Renal pelvis (tissue), 12 donors: ENCODE measurements around the gene KRTAP21-1. TPM values are rescaled to one million over a fixed set of nuclear protein-coding genes. Genes with fewer than 3 reads are reported as not detected.
"Not testable (repeated sequence)": the region's sequence is repeated elsewhere in the genome, so short reads cannot be mapped to it uniquely, and the experiment has no call there.

ENCODE experiments used
- DNase-seq: peaks from one replicate; pipeline ENCODE4 v3.0.0-alpha.2; 2013
- long read RNA-seq, 16 experiments: transcript quantifications; one replicate each; lab custom pipeline, GENCODE V29; 2026
- polyA plus RNA-seq, 3 donors: library from polyadenylated mRNA; unstranded; fragments of 120-200 nt; gene quantifications; one replicate each; pipeline ENCODE4 v1.2.1, GENCODE V29; 2013; ENCODE audit not compliant: insufficient read length in 3 of 3

KRTAP21-1 gene
- not detected for polyA plus RNA-seq
- long read RNA-seq, donor 1 = 0 reads
- long read RNA-seq, donor 2 = 0 reads
- long read RNA-seq, donor 3 = 0 reads
- long read RNA-seq, donor 4 = 0 reads
- long read RNA-seq, donor 5 = 0 reads
- long read RNA-seq, donor 6 = 0 reads
- long read RNA-seq, donor 7 = 0 reads
- long read RNA-seq, donor 8 = 0 reads
- long read RNA-seq, donor 9 = 0 reads
- long read RNA-seq, donor 10 = 0 reads
- long read RNA-seq, donor 11 = 0 reads
- long read RNA-seq, donor 12 = 0 reads
- long read RNA-seq, donor 13 = 0 reads
- long read RNA-seq, donor 14 = 0 reads
- long read RNA-seq, donor 15 = 0 reads
- long read RNA-seq, donor 16 = 0 reads

GRCh38 chr21:30755328-30755727, at the start of gene KRTAP21-1:
Gene KRTAP21-1 (minus strand): TSS chr21:30755428. CDS start chr21:30755378, 50 bp downstream.
- not testable (repeated sequence) for DNase-seq

GRCh38 chr21:30800605-30801004, 45.4 kb upstream of the KRTAP21-1 start:
- no peak for DNase-seq

GRCh38 chr21:30793581-30794314, 38.5 kb upstream of the KRTAP21-1 start:
- no peak for DNase-seq

- DNase-seq = no peak
These were observed 24.0 kb upstream of the KRTAP21-1 start for GRCh38 chr21:30779249-30779648.

GRCh38 chr21:30769724-30770431, 14.7 kb upstream of the KRTAP21-1 start:
- DNase-seq = no peak

GRCh38 chr21:30760776-30761175, 5.5 kb upstream of the KRTAP21-1 start:
- DNase-seq = no peak

- DNase-seq = no peak
These were observed 3.1 kb upstream of the KRTAP21-1 start for GRCh38 chr21:30758306-30758705.

- no peak for DNase-seq
These were observed 8.1 kb downstream of the KRTAP21-1 start, which contains the start of gene KRTAP21-2 for GRCh38 chr21:30747159-30747558. Gene KRTAP21-2 (minus strand): TSS chr21:30747259. CDS start chr21:30747202, 57 bp downstream.

GRCh38 chr21:30740462-30740861, 14.8 kb downstream of the KRTAP21-1 start:
- DNase-seq = no peak

GRCh38 chr21:30733026-30733425, 22.2 kb downstream of the KRTAP21-1 start:
- DNase-seq = no peak

- no peak for DNase-seq
These were observed 28.5 kb downstream of the KRTAP21-1 start for GRCh38 chr21:30726726-30727125.

- DNase-seq = no peak
These were observed 35.8 kb downstream of the KRTAP21-1 start for GRCh38 chr21:30719401-30719800.

GRCh38 chr21:30718239-30718909, 36.9 kb downstream of the KRTAP21-1 start, which contains the start of gene KRTAP21-3:
Gene KRTAP21-3 (minus strand): TSS chr21:30718777. CDS start chr21:30718759, 18 bp downstream.
- no peak for DNase-seq

- DNase-seq = no peak
These were observed 38.1 kb downstream of the KRTAP21-1 start for GRCh38 chr21:30717105-30717504.

- DNase-seq = no peak
These were observed 40.3 kb downstream of the KRTAP21-1 start for GRCh38 chr21:30714946-30715345.

GRCh38 chr21:30714456-30714855, 40.8 kb downstream of the KRTAP21-1 start:
- no peak for DNase-seq

GRCh38 chr21:30713766-30714165, 41.5 kb downstream of the KRTAP21-1 start:
- no peak for DNase-seq

- no peak for DNase-seq
These were observed 44.7 kb downstream of the KRTAP21-1 start for GRCh38 chr21:30710499-30710898.

- DNase-seq = no peak
These were observed 47.8 kb downstream of the KRTAP21-1 start for GRCh38 chr21:30707409-30707808.
